GM04503 (cell line): ENCODE data around the gene PALLD.

ENCODE experiments used
- DNase-seq: peaks from one replicate; pipeline ENCODE4 v3.0.0-alpha.2; 2012; ENCODE audit warnings: low read depth

PALLD gene

DNA sequence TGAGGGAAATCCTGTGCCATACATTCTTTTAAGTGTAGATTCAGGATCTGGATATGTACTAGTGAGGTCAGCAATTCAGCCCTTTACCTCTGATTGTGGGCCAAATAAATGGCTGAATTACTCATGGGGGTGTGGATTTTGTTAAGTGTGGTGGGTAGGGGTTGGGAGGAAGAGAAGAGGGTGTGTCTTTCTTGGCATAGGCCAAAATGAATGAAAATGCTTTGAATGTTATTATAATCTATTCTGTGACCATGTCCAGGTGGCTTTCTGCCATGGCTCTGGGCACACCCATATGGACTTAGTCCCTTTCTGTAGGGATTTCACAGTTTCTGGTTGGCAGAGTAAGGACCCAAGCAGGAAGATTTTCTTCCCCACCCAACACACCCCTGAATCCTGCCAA lies 268.9 kb downstream of the PALLD start:
- DNase-seq = no peak

- DNase-seq = peak; percentile 79
These were observed 269.9 kb downstream of the PALLD start for GRCh38 chr4:168766604-168767316.

- no peak for DNase-seq
These were observed 272.6 kb downstream of the PALLD start for GRCh38 chr4:168769416-168769815.

DNA sequence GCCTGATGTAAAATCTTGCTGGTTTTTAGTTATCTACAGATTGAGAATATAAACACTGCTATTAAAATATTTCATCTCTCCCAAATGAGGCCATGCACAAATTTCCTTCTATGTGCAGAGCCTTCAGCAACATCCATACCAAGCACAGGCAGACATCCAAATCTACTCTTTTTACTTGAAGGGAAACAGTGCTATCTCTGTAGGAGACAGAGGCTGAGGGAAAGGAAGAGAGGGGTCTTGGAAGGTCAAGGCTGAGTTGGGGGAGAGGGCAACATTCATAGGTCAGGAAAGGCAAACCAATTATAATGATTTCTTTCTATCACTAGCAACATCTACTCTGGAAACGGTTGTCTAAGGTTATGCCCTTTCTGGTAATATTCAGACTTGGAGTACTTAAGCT lies 273.0 kb downstream of the PALLD start:
- DNase-seq = no peak

DNA sequence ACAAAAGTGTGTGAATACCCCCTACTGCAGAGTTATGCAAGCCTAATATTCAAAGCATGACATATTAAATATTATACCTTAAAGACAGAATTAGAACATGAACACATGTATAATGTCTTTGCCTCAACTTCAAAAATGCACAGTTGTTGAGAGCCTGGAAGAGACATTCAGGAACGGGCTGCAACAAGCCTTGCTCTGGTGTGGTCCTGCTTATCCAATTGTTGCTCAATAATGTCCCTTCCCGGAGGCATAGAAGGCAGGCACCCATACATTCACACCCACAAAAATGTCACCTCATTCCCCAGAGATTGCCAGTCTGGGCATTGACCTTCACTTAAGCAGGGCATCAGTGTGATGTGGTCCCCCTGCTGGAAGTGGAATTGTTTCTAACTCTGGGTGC lies 274.4 kb downstream of the PALLD start:
- DNase-seq = no peak

DNA sequence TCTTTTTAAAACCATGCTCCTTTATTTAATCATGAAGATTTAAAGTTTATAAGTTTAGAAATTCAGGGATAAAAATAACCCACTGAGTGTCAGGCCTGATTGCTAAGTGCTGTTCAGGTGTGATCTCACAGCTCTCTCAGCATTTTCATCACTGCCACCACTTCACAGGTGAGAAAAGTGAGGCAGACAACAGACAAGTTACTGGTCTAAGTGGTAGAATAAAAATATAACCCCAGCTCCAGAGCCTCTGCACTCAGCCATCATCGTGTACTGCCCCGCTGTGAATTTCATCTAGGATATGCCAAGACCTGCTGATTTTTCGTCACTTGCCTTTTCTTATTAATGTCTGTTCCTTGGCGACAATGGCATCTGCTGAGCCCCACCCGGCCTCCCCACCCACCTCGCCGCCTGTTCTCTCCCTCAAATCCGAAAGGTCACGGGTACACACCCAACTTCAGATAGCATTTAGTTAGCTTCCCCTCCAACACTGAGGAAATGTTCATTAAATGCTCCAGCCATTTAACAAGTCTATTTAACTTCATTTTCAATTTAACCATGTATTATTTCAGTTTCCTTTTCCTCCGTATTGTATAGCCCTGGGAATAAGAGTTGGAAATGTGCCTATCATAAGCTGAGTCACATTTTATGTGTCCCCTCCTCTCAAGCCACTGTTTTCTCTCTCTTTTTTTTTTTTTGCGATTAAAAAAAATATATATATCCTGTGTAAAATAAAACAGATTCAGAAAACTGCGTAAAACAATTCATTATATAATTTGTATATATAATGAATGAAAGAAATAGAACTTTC lies 276.7 kb downstream of the PALLD start:
- no peak for DNase-seq

DNA sequence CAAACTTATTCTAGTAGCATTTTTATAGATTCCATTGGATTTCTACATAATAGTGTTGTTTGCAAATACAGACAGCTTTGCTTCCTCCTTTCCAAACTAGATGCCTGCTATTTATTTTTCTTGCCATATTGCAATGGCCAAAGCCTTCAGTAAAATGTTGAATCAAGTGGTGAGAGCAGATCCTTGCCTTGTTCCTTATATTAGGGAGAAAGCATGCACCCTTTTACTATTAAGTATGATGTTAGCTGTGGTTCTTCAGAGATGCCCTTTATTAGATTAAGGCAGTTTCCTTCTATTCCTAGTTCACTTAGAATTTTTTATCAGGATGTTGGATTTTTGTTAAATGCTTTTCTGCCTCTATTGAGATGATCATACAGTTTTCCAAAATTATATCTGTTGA lies 279.5 kb downstream of the PALLD start:
- no peak for DNase-seq

- no peak for DNase-seq
These were observed 280.6 kb downstream of the PALLD start for GRCh38 chr4:168777277-168777965.

DNA sequence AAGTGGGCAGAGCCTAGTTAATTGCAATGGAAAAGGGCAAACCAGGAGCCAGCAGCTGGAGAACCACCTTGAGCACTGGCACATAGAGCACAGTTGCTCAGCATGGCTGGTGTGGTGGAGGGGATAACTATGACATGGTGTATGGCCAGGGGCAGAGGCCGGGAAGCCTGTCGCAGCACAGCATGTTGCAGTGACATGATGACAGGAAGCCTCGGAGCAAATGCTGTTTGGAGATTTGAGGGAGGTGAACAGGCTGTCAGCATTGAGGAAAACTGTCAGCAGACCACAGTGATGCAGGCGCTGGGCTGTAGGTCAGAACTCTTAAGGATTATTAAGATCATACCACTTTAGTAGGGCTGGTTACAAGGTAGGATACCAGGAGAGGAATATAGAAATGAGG lies 284.5 kb downstream of the PALLD start:
- DNase-seq = no peak

DNA sequence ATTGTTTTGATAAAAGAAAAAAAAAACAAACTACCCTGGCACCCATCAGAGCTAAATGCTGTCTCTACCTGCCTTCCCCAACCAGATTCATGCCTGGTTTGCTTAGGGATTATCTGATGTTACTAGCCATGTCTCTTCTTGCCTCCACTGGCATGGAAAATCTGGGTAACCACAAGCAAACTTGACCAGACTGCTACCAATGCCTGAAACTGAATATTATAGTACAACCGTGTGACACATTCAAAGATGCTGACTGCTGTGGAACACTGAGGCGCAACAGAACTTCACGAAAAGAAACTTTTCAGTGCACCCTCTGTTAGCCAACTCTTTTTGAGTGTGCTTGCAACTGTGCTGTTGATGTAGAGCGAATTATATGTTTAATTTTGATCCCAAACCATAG lies 285.1 kb downstream of the PALLD start:
- no peak for DNase-seq

DNA sequence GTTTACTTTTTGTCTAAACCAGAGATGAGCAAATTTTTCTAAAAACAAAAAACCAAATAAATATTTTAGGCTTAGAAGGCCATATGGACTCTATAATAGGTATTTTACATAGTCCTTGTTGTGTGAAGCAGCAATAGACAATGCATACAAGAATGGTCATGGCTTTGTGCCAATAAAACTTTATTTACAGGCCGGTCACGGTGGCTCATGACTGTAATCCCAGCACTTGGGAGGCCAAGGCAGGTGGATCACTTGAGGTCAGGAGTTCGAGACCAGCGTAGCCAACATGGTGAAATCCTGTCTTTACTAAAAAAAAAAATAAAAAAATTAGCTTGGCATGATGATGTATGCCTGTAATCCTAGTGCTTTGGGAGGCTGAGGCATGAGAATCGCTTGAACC lies 285.6 kb downstream of the PALLD start:
- no peak for DNase-seq

DNA sequence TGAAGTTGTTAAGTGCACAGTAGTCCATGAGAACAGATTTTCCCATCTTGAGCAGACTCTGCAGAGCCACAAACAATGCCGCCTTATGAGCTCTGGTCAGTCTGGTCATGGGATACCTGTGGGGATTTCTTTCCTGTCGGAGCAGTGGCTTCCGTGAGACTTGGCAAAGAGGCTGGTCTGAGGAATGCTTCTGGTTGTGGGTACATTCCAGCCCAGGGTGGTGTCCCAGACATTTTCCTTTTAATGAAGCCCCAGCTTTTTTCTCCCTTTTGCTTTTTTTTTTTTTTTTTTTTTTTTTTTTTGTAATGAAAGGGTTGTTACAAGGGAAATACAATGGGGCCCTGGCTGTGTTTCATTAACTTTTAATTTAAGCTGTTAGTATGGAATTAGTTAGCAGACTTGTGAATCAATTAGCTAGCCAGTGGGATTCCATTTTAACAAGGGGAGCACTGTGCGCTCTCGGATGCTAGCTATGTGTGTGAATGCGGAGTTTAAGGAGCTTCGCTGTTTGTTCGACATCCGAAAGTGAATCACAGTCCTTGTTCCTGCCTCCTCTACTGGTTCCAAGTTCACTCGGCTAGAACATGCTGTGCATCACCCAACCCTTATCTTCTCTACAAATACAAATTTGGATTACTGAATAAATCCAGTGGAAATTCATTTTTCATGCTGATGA lies 288.1 kb downstream of the PALLD start:
- DNase-seq = no peak

GRCh38 chr4:168787334-168787733 lies 290.5 kb downstream of the PALLD start:
- DNase-seq = no peak

DNA sequence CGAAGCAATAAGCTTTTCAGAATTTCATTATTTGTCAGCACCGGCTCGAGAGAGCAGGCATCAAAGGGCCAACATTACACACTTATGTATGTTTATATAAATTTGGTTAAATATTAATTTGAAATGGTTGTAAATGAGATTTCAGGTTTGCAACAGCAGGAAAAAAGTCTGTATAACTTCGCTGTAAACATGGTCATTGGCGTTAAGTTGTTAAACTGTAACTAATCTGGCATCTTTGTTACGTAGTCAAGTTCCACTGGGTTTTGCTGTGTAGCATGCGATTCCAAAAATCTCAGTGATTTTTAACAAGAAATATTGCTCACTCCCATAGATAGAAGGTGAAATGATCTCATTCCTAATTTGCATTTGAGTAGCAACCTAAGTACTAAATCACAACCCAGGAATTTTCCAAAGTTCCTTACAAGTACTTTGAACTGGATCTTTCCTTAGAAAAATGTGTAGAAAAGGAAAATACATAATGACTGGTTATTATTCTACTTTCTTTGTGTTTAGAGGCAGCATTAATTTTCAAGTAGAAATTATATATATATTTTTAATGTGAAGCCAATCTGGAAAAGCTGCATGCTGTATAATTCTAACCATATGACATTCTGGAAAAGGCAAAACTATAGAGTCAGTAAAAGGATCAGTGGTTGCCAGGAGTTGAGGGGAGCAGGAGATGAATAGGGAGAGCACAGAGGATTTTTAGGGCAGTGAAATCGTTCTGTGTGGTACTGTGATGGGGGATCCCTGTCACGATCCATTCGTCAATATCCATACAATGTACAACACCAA lies 291.1 kb downstream of the PALLD start:
- no peak for DNase-seq

GRCh38 chr4:168790898-168791297 lies 294.0 kb downstream of the PALLD start:
- DNase-seq = no peak

GRCh38 chr4:168791376-168791775 lies 294.5 kb downstream of the PALLD start:
- DNase-seq = no peak

DNA sequence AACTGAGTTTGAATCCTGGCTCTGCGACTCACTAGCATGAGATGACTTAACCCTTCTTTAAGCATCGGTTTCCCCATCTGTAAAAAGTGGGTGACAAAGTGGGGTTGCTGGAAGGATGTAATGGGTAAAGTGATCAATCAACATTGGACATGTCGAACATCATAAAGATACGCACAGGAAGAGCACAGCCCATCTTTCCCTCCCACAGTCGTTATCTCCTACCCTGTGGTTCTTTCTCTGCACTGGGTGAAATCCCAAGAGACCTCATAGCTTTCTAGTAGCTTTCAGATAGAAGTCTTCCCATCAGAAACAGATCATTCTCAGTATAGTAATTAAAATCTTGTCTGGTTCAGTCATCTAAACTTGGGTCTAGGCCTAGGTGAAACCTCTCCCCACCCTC lies 296.7 kb downstream of the PALLD start:
- DNase-seq = no peak

DNA sequence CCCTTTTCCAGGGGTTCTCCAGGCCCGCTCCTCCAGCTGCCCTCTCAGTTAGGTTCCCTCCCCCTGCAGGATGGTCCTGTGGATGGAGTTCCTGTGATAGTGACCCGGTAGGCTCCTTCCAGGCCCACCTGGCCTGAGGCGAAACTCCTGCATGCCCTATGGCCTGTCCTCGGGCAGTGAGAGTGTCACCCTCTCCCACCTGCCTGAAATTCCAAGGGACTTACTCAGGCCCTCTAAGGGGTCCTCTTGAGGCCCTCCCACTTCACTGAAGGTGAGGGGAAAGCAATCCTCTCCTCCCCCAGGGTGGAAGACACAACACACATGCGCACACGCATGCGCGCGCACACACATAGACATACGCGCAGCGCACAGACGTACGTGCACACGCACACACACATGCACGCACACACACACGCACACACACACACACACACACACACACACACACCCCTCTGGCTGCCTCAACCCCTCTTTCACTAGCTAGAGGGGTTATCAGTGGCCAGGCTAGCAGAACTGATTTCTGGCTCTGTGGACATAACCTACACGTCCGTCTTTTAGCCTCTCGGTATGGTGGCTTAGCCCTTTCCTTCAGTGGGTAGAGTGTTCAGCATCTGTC lies 297.3 kb downstream of the PALLD start:
- DNase-seq = no peak

DNA sequence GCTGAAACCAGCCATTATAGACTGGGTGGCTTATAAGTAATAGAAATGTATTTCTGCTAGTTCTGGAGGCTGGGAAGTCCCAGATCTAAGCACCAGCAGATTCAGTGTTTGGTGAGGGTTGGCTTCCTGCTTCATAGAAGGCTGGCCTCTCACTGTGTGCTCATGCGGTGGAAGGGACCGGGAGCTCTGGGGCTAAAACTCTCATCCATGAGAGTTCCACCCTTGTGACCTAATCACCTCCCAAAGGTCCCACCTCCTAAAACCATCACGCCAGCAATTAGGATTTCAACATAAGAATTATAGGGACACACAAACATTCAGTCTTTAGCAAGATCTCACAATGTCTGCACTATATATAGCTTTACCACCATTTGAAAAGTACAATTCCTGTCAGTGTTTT lies 298.0 kb downstream of the PALLD start:
- no peak for DNase-seq

DNA sequence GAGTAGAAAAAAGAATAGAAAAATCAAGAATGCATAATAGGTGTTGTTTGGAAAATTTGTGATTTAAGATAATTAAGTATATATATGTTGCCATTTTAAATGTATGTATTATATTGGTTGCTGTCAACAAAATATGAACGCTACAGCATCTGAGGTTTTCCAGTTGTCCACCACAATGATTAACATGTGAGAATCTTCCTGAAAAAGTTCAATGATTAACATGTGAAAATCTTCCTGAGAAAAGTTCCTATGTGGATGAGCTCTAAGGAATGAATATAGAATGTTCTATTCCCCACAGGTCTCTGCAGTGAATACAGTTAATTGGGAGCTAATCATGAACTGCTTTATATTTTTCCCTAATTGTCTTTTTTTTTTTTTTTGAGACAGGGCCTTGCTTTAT lies 298.5 kb downstream of the PALLD start:
- DNase-seq = no peak
